ENCODE results near the gene ABCG2.

DNA sequence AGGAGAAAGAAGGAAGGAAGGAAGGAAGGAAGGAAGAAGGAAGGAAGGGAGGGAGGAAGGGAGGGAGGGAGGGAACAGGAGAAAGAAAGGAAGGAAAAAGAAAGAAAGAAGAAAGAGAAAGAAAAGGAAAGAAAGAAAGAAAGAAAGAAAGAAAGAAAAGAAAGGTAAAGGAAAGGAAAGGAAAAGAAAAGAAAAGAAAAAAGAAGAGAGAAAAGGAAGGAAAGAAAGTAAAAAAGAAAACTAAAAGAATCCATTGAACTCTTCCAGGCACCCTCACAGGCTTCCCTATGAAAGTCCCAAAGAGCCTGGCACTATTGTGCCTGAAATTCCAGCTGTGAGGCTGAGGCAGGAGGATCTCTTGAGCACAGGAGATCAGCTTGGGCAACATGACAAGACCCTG, 11.5 kb downstream of the ABCG2 start:
- TF ChIP-seq POLR2A (IDR thresholded peaks at IDR 0.05; ENCODE audit: control extremely low read depth in 1 of 2, low read depth in 2 of 2, low read length in 2 of 2) (no peak), CHD1 (IDR thresholded peaks at IDR 0.05; ENCODE audit: low read depth, low read length) (no peak), CTCF (IDR thresholded peaks at IDR 0.05; ENCODE audit: control extremely low read depth in 1 of 3, insufficient read depth in 1 of 3, low read depth in 1 of 3, low read length in 3 of 3) (no peak), RBBP5 (IDR thresholded peaks at IDR 0.05; ENCODE audit: borderline replicate concordance, low read depth, low read length) (no peak), POLR2AphosphoS5 (IDR thresholded peaks at IDR 0.05; ENCODE audit: low read depth, low read length) (no peak), SRF (IDR thresholded peaks at IDR 0.05; ENCODE audit: low read depth, low read length) (no peak), RAD21 (IDR thresholded peaks at IDR 0.05 in 1 of 2, conservative IDR thresholded peaks at IDR 0.05 in 1 of 2; ENCODE audit: low read depth in 2 of 2, low read length in 2 of 2) (no peak), EP300 (IDR thresholded peaks at IDR 0.05; ENCODE audit: borderline replicate concordance in 1 of 2, low read depth in 2 of 2, low read length in 2 of 2) (no peak), CBX8 (IDR thresholded peaks at IDR 0.05; ENCODE audit: borderline replicate concordance, low read depth, low read length) (no peak), MAX (IDR thresholded peaks at IDR 0.05) (no peak), SP1 (IDR thresholded peaks at IDR 0.05; ENCODE audit: low read depth, low read length) (no peak), CEBPB (IDR thresholded peaks at IDR 0.05; ENCODE audit: low read depth, low read length) (no peak), EZH2 (IDR thresholded peaks at IDR 0.05; ENCODE audit: low read depth, low read length, severe bottlenecking) (no peak)
- TF ChIP-seq, protein P1, sequence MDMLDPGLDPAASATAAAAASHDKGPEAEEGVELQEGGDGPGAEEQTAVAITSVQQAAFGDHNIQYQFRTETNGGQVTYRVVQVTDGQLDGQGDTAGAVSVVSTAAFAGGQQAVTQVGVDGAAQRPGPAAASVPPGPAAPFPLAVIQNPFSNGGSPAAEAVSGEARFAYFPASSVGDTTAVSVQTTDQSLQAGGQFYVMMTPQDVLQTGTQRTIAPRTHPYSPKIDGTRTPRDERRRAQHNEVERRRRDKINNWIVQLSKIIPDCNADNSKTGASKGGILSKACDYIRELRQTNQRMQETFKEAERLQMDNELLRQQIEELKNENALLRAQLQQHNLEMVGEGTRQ (IDR thresholded peaks at IDR 0.05; ENCODE audit: low read length) = no peak
